Astrocyte of the cerebellum (primary cell): ENCODE results near the gene SLAMF8.

ENCODE experiments used
- DNase-seq: peaks from one replicate; pipeline ENCODE4 v3.0.0-alpha.2; 2011; ENCODE audit warnings: low read depth
- H3K4me3 ChIP-seq: 2 replicates; pipeline ENCODE4 v1.5.1; 2011; ENCODE audit warnings: mild to moderate bottlenecking, low read depth, low read length, moderate library complexity
- in situ Hi-C: cut with HindIII; loops from 2 replicates; pipeline ENCODE4 v1.10.0; 2017; ENCODE audit warnings: low sequenced_read_pairs
- TF ChIP-seq, protein P1 (sequence below): IDR thresholded peaks from 2 replicates; pipeline ENCODE4 v1.5.1; 2012; ENCODE audit warnings: low read length, low read depth, moderate library complexity, mild to moderate bottlenecking; ENCODE audit errors: missing control alignments

The SLAMF8 gene

DNA sequence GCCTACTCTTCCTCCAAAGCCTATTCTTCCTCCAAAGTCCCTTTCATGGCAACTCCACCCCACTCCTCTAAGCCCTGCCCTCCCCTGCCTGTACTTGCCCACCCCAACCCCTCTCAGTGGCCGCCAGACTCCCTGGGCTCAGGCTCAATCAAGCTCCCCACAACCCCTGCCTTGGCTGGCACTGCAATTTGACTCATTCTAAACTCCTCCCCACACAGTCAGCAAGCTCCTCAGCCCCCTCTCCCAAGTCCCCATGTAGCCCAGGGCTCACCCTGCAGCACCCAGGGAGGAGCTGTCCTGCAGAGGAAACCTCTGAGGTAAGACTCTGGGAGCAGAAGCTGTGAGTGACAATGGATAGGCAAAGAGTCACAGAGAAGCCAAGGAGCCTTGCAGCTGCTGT lies 39.4 kb downstream of the SLAMF8 start:
- no peak for DNase-seq
- TF ChIP-seq, protein P1, sequence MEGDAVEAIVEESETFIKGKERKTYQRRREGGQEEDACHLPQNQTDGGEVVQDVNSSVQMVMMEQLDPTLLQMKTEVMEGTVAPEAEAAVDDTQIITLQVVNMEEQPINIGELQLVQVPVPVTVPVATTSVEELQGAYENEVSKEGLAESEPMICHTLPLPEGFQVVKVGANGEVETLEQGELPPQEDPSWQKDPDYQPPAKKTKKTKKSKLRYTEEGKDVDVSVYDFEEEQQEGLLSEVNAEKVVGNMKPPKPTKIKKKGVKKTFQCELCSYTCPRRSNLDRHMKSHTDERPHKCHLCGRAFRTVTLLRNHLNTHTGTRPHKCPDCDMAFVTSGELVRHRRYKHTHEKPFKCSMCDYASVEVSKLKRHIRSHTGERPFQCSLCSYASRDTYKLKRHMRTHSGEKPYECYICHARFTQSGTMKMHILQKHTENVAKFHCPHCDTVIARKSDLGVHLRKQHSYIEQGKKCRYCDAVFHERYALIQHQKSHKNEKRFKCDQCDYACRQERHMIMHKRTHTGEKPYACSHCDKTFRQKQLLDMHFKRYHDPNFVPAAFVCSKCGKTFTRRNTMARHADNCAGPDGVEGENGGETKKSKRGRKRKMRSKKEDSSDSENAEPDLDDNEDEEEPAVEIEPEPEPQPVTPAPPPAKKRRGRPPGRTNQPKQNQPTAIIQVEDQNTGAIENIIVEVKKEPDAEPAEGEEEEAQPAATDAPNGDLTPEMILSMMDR: no peak
- in situ Hi-C loops: no loop called here
- H3K4me3 ChIP-seq: no peak overlapping the region

DNA sequence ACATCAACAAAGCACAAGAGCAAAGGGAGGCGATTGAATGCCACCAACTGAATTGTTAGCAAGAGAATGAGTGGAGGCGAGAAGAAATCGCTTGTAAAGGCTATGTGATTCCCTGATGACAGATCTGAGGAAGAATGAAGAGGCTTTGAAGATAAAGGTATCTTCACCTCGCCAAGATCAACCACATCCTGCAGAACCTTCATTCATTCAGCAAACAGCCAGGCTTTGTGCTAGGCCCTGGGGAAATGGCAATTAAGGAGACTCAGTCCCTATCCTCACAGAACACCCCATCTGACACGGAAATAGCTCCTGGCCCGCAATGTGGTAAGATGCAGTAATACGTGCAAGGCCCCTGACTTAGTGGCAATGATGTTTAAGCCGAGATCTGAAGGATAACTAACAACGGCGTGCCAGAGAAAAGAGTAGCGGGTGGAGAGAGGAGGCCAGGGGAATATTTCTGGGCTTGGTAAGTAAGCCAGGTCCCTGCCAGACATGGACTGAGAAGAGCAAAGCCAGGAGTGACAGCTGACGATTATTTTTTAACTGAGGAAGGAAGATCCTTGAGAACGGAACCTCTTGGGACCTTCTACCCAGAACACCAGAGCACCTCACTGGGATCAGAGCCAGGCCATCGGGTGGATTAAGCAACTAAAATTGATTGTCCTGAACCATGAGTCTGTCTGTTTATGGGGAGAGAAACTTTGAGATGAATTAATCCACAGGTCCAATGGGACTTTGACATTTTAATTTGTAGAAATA lies 40.4 kb downstream of the SLAMF8 start:
- TF ChIP-seq, protein P1: no peak
- DNase-seq: no peak
- no peak overlapping the region for H3K4me3 ChIP-seq
- in situ Hi-C loops: no loop called here

DNA sequence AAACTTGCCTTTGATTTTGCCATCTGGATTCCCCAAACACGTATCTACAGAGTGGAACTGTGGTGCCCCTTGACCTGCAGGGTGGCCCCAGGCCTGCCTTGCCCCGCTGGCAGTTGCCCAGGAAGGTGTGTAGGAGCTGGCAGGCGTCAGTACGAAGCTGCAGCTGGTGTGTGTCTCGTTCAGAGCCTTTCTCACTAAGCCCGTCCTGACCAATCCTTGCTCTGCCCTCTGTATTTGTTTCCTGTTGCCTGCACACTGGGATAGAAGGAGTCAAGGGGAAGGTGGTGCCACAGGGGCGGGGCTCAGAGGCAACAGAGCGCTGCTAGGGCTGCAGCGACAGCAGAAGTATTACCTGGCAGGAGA lies 41.0 kb downstream of the SLAMF8 start:
- TF ChIP-seq, protein P1: no peak
- in situ Hi-C loops: no loop called here
- H3K4me3 ChIP-seq: no peak overlapping the region
- no peak for DNase-seq

DNA sequence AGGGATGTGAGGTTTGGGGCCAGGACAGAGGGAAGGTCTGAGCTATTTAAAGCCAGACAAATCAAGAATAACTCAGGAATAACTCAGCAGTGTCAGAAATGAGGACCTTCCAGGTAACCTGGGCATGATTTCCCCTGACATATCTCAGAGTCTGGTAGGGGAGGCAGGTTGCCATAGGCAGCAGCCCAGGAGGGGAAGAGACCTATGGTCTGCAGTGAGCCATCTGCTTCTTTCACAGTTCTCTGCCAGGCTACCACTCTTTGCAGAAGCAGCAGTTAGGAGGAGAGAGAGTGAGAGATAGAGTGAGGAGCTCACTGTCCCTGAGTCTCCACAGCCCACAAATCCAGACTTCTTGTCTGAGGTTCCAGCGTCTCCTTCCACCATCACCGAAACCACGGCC lies 42.1 kb downstream of the SLAMF8 start:
- TF ChIP-seq, protein P1: no peak
- DNase-seq: no peak
- no peak overlapping the region for H3K4me3 ChIP-seq
- in situ Hi-C loops: no loop called here

DNA sequence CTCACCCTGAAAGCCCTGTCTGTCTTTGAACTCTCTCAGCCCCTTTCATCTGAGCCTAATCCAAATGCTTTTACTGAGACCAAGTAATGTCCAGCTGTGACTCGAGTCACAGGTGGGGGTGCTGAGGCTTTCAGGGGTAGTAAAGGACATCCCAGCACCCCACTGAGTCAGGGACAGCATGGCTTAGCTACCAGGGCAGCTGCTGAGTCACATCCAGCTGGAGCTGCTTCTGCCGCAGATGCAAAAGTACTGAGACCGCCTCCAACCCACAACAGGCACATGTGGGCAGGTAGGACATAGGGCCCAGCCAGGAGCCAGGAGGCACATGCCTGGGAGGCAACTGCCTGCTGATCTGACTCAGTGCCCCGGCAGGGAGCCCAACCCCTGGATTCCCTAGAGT lies 42.5 kb downstream of the SLAMF8 start:
- TF ChIP-seq, protein P1: no peak
- no peak overlapping the region for H3K4me3 ChIP-seq
- in situ Hi-C loops: no loop called here
- DNase-seq: no peak

DNA sequence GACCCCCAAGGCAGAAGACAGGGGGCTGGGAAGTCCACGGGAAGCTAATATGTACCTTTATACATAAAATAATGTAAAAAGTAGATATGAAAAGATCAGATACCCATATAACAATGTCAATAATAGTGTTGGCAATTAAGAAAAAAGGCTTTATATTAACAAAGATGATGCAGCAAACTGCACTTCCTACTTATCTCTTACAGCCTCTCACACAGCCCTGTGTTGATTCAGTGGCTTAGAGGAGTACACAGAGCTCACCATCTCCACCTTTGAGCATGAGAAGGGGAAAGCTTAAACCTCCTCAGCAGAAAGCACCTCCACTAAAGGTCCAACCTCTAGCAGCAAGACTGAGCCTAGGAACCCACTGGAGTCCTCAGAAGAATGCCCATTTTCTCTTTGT lies 42.9 kb downstream of the SLAMF8 start:
- in situ Hi-C loops: no loop called here
- DNase-seq: no peak
- TF ChIP-seq, protein P1: no peak
- H3K4me3 ChIP-seq: no peak overlapping the region

DNA sequence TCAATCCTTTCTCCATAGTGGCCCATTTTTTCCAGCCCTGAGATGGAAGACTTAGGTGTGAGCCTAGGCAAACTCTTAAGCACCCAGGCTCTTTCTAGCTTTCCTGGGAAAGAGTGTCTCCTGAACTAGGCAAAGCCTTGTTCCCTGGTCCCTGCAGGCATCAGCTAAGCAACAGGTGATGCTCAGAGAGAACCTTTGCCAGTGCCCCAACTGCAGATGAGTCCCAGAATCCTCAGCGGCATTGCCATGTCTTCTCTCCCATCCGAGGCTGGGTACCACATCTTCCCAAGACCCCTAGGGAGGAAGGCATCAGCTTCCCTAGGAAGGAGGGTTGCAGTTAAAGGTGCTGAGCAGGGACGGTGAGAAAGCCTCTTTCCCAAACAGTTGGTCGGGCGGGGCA lies 44.0 kb downstream of the SLAMF8 start:
- TF ChIP-seq, protein P1: no peak
- DNase-seq: no peak
- in situ Hi-C loops: no loop called here
- H3K4me3 ChIP-seq: no peak overlapping the region
